Activated CD4-positive, CD25-positive, alpha-beta regulatory T cell treated with anti-CD3 and anti-CD28 coated beads, Interleukin-2, amount 50 U/mL, for 24 hours (primary cell): ENCODE measurements around the gene PSMD7.
"Not testable (repeated sequence)": the region's sequence is repeated elsewhere in the genome, so short reads cannot be mapped to it uniquely, and the experiment has no call there.

Source experiments
- ATAC-seq, 2 donors: fragments of 150-1000 bp; cut with Tn5 transposase; one replicate each; pipeline ENCODE4 v1.10.0; 2021; ENCODE audit warnings: mild to moderate bottlenecking in 1 of 2, moderate library complexity in 1 of 2

The PSMD7 gene

GRCh38 chr16:74297145-74297665, 591 bp downstream of the PSMD7 start:
- ATAC-seq = peak; percentile 51 to 67

GRCh38 chr16:74298104-74298503, 1.5 kb downstream of the PSMD7 start:
- ATAC-seq = no peak

GRCh38 chr16:74302341-74302740, 5.7 kb downstream of the PSMD7 start:
- ATAC-seq = no peak

- no peak for ATAC-seq
Observed at GRCh38 chr16:74304164-74304834, 7.7 kb downstream of the PSMD7 start.

- ATAC-seq = no peak
Observed at GRCh38 chr16:74304835-74305176, 8.2 kb downstream of the PSMD7 start.

GRCh38 chr16:74305281-74305680, 8.7 kb downstream of the PSMD7 start:
- ATAC-seq = no peak

GRCh38 chr16:74305978-74306784, 9.6 kb downstream of the PSMD7 start:
- no peak for ATAC-seq

- ATAC-seq = no peak
Observed at GRCh38 chr16:74307383-74307782, 10.8 kb downstream of the PSMD7 start.

- ATAC-seq = no peak
Observed at GRCh38 chr16:74309789-74310781, 13.5 kb downstream of the PSMD7 start.

GRCh38 chr16:74315059-74315458, 18.4 kb downstream of the PSMD7 start:
- no peak for ATAC-seq

- no peak for ATAC-seq
Observed at GRCh38 chr16:74320707-74321106, 24.1 kb downstream of the PSMD7 start.

- ATAC-seq = no peak
Observed at GRCh38 chr16:74321356-74321755, 24.7 kb downstream of the PSMD7 start.

- ATAC-seq = no peak
Observed at GRCh38 chr16:74322301-74322710, 25.7 kb downstream of the PSMD7 start.

- not testable (repeated sequence) for ATAC-seq
Observed at GRCh38 chr16:74324777-74325176, 28.2 kb downstream of the PSMD7 start.

GRCh38 chr16:74325641-74326040, 29.0 kb downstream of the PSMD7 start:
- no peak for ATAC-seq

- not testable (repeated sequence) for ATAC-seq
Observed at GRCh38 chr16:74328346-74328745, 31.7 kb downstream of the PSMD7 start.

- ATAC-seq = not testable (repeated sequence)
Observed at GRCh38 chr16:74332469-74332868, 35.9 kb downstream of the PSMD7 start.

GRCh38 chr16:74337506-74337905, 40.9 kb downstream of the PSMD7 start:
- not testable (repeated sequence) for ATAC-seq

- not testable (repeated sequence) for ATAC-seq
Observed at GRCh38 chr16:74339226-74339625, 42.6 kb downstream of the PSMD7 start.

- ATAC-seq = not testable (repeated sequence)
Observed at GRCh38 chr16:74353038-74353437, 56.4 kb downstream of the PSMD7 start.
